ENCODE data around the gene PILRA. TPM values are rescaled to one million over a fixed set of nuclear protein-coding genes. Genes with fewer than 3 reads are reported as not detected.
"Not testable (repeated sequence)": the region's sequence is repeated elsewhere in the genome, so short reads cannot be mapped to it uniquely, and the experiment has no call there.

Gene PILRA
- total RNA-seq, 1 donor from 2014 or later: 4.2 TPM

GRCh38 chr7:100348805-100349204 lies 24.5 kb upstream of the PILRA start:
- H3K4me1 Mint-ChIP-seq (ENCODE audit: unreplicated experiment): peaks cover 6% of the 10 kb centered on the region
- H3K4me3 Mint-ChIP-seq (ENCODE audit: unreplicated experiment): no peak overlapping the region
- H3K27ac Mint-ChIP-seq (ENCODE audit: unreplicated experiment): no peak overlapping the region
- H3K27me3 Mint-ChIP-seq (ENCODE audit: unreplicated experiment): peaks cover 7% of the 10 kb centered on the region
- no peaks in the 10 kb centered on the region for H3K9me3 Mint-ChIP-seq (ENCODE audit: unreplicated experiment)
- no peak for TF ChIP-seq CTCF (IDR thresholded peaks at IDR 0.05; ENCODE audit: unreplicated experiment)
- peaks cover 35% of the 10 kb centered on the region for H3K36me3 Mint-ChIP-seq (ENCODE audit: low read depth, unreplicated experiment)
- DNase-seq (ENCODE audit: low spot score): no peak

- DNase-seq (ENCODE audit: low spot score): no peak
- peaks cover 6% of the 10 kb centered on the region for H3K4me1 Mint-ChIP-seq (ENCODE audit: unreplicated experiment)
- H3K4me3 Mint-ChIP-seq (ENCODE audit: unreplicated experiment): peak overlapping the region; percentile 47
- peaks cover 7% of the 10 kb centered on the region for H3K27me3 Mint-ChIP-seq (ENCODE audit: unreplicated experiment)
- no peaks in the 10 kb centered on the region for H3K9me3 Mint-ChIP-seq (ENCODE audit: unreplicated experiment)
- TF ChIP-seq CTCF (IDR thresholded peaks at IDR 0.05; ENCODE audit: unreplicated experiment): no peak
- H3K36me3 Mint-ChIP-seq (ENCODE audit: low read depth, unreplicated experiment): peaks cover 36% of the 10 kb centered on the region
- H3K27ac Mint-ChIP-seq (ENCODE audit: unreplicated experiment): no peak overlapping the region
Measured at GRCh38 chr7:100349757-100350156, 23.5 kb upstream of the PILRA start.

GRCh38 chr7:100351657-100352058 lies 21.6 kb upstream of the PILRA start:
- peaks cover 32% of the 10 kb centered on the region for H3K36me3 Mint-ChIP-seq (ENCODE audit: low read depth, unreplicated experiment)
- no peak for DNase-seq (ENCODE audit: low spot score)
- H3K9me3 Mint-ChIP-seq (ENCODE audit: unreplicated experiment): no peaks in the 10 kb centered on the region
- no peak for TF ChIP-seq CTCF (IDR thresholded peaks at IDR 0.05; ENCODE audit: unreplicated experiment)
- peaks cover 6% of the 10 kb centered on the region for H3K4me1 Mint-ChIP-seq (ENCODE audit: unreplicated experiment)
- H3K4me3 Mint-ChIP-seq (ENCODE audit: unreplicated experiment): peak overlapping the region; percentile 31
- no peak overlapping the region for H3K27ac Mint-ChIP-seq (ENCODE audit: unreplicated experiment)
- H3K27me3 Mint-ChIP-seq (ENCODE audit: unreplicated experiment): peaks cover 10% of the 10 kb centered on the region

GRCh38 chr7:100352230-100352781 lies 21.0 kb upstream of the PILRA start:
- peaks cover 30% of the 10 kb centered on the region for H3K36me3 Mint-ChIP-seq (ENCODE audit: low read depth, unreplicated experiment)
- H3K9me3 Mint-ChIP-seq (ENCODE audit: unreplicated experiment); H3K4me3 Mint-ChIP-seq (ENCODE audit: unreplicated experiment); H3K27ac Mint-ChIP-seq (ENCODE audit: unreplicated experiment); H3K27me3 Mint-ChIP-seq (ENCODE audit: unreplicated experiment); DNase-seq (ENCODE audit: low spot score); H3K4me1 Mint-ChIP-seq (ENCODE audit: unreplicated experiment): not testable (repeated sequence)

- peaks cover 6% of the 10 kb centered on the region for H3K4me1 Mint-ChIP-seq (ENCODE audit: unreplicated experiment)
- H3K4me3 Mint-ChIP-seq (ENCODE audit: unreplicated experiment): no peak overlapping the region
- no peak for DNase-seq (ENCODE audit: low spot score)
- no peak for TF ChIP-seq CTCF (IDR thresholded peaks at IDR 0.05; ENCODE audit: unreplicated experiment)
- peaks cover 10% of the 10 kb centered on the region for H3K27me3 Mint-ChIP-seq (ENCODE audit: unreplicated experiment)
- no peaks in the 10 kb centered on the region for H3K9me3 Mint-ChIP-seq (ENCODE audit: unreplicated experiment)
- peaks cover 31% of the 10 kb centered on the region for H3K36me3 Mint-ChIP-seq (ENCODE audit: low read depth, unreplicated experiment)
- H3K27ac Mint-ChIP-seq (ENCODE audit: unreplicated experiment): no peak overlapping the region
Measured at GRCh38 chr7:100352984-100353684, 20.2 kb upstream of the PILRA start.

All from endothelial cell (in vitro differentiated cells).